HEK293 (cell line): ENCODE data around the gene MRPL14.

Experiments used
- CTCF ChIA-PET: fragments of 350-600 bp; formaldehyde crosslinking; extraction: SDS; loops from one replicate; lab custom pipeline; 2021; ENCODE audit warnings: antibody characterized with exemption; lab: Yijun Ruan, JAX
- POLR2A ChIA-PET: fragments of 300-600 bp; formaldehyde crosslinking; extraction: SDS; loops from one replicate; lab custom pipeline; 2020; ENCODE audit warnings: antibody characterized with exemption, inconsistent platforms; lab: Yijun Ruan, JAX
- H3K27ac ChIP-seq: fragments of 200-500 bp; sonication (Bioruptor generic); 2 replicates; pipeline ENCODE4 v1.5.1; 2014; ENCODE audit warnings: low read depth, low read length, control low read depth, inconsistent platforms; ENCODE audit errors: extremely low read depth
- H3K36me3 ChIP-seq, 2 experiments: fragments of 200-500 bp in 1 of 2; sonication (Bioruptor generic) in 1 of 2; 1 replicate in 1 of 2; 2 replicates in 1 of 2; pipeline ENCODE4 v1.5.1; 2014 to 2017; ENCODE audit warnings: inconsistent platforms in 2 of 2, low read length in 2 of 2; ENCODE audit not compliant: control insufficient read depth in 2 of 2, insufficient read depth in 1 of 2
- H3K4me1 ChIP-seq: fragments of 200-500 bp; sonication (Bioruptor generic); 2 replicates; pipeline ENCODE4 v1.5.1; 2014; ENCODE audit warnings: mild to moderate bottlenecking, low read length, inconsistent platforms; ENCODE audit not compliant: control insufficient read depth, insufficient read depth
- H3K4me3 ChIP-seq: 2 replicates; pipeline ENCODE4 v1.5.1; 2011; ENCODE audit warnings: low read depth, mild to moderate bottlenecking, control low read depth, low read length, moderate library complexity
- H3K9me3 ChIP-seq: fragments of 200-500 bp; sonication (Bioruptor generic); 2 replicates; pipeline ENCODE4 v1.5.1; 2014; ENCODE audit warnings: low read depth, low read length, inconsistent platforms; ENCODE audit not compliant: control insufficient read depth, insufficient read depth
- AEBP2 ChIP-seq: fragments of 450-650 bp; formaldehyde crosslinking; IDR thresholded peaks from 2 replicates; pipeline ENCODE4 v1.5.1; 2016; ENCODE audit warnings: missing biosample characterization, missing genetic modification characterization, borderline replicate concordance
- ATF2 ChIP-seq: fragments of 450-650 bp; formaldehyde crosslinking; IDR thresholded peaks from 2 replicates; pipeline ENCODE4 v1.5.1; 2016; ENCODE audit warnings: missing biosample characterization, missing genetic modification characterization, low read depth
- SETDB1 ChIP-seq: IDR thresholded peaks from one replicate; pipeline ENCODE4 v1.6.1; 2017; ENCODE audit warnings: mild to moderate bottlenecking, low read length, moderate library complexity, mixed read lengths; ENCODE audit not compliant: insufficient read length
- ZBTB21 ChIP-seq: fragments of 450-650 bp; formaldehyde crosslinking; IDR thresholded peaks from 2 replicates; pipeline ENCODE4 v1.5.1; 2017; ENCODE audit warnings: missing biosample characterization, missing genetic modification characterization
- ZBTB26 ChIP-seq: fragments of 450-650 bp; formaldehyde crosslinking; optimal IDR thresholded peaks from 2 replicates; pipeline ENCODE3; 2016; ENCODE audit warnings: missing biosample characterization, mild to moderate bottlenecking, missing genetic modification characterization
- ZBTB48 ChIP-seq: fragments of 450-650 bp; formaldehyde crosslinking; IDR thresholded peaks from 2 replicates; pipeline ENCODE4 v1.5.1; 2016; ENCODE audit warnings: missing biosample characterization, missing genetic modification characterization
- ZFHX2 ChIP-seq: fragments of 450-650 bp; formaldehyde crosslinking; conservative IDR thresholded peaks from 2 replicates; pipeline ENCODE4 v1.5.1; 2016; ENCODE audit warnings: missing biosample characterization, missing genetic modification characterization
- ZFP69B ChIP-seq: fragments of 450-650 bp; formaldehyde crosslinking; IDR thresholded peaks from 2 replicates; pipeline ENCODE4 v1.5.1; 2016; ENCODE audit warnings: missing biosample characterization, missing genetic modification characterization
- ZNF302 ChIP-seq: fragments of 450-650 bp; formaldehyde crosslinking; IDR thresholded peaks from 2 replicates; pipeline ENCODE4 v1.5.1; 2016; ENCODE audit warnings: missing biosample characterization, missing genetic modification characterization, low read depth
- ZNF423 ChIP-seq: fragments of 450-650 bp; formaldehyde crosslinking; IDR thresholded peaks from 2 replicates; pipeline ENCODE4 v1.5.1; 2016; ENCODE audit warnings: missing biosample characterization, missing genetic modification characterization
- ZNF449 ChIP-seq: fragments of 450-650 bp; formaldehyde crosslinking; IDR thresholded peaks from 2 replicates; pipeline ENCODE4 v1.5.1; 2017; ENCODE audit warnings: missing biosample characterization, mild to moderate bottlenecking, missing genetic modification characterization, moderate library complexity
- ZNF48 ChIP-seq: fragments of 450-650 bp; formaldehyde crosslinking; IDR thresholded peaks from 2 replicates; pipeline ENCODE4 v1.5.1; 2016; ENCODE audit warnings: missing biosample characterization, missing genetic modification characterization
- ZNF629 ChIP-seq: fragments of 450-650 bp; formaldehyde crosslinking; IDR thresholded peaks from 2 replicates; pipeline ENCODE4 v1.5.1; 2017; ENCODE audit warnings: missing biosample characterization, missing genetic modification characterization
- TF ChIP-seq, protein P1 (sequence below): fragments of 450-650 bp; formaldehyde crosslinking; IDR thresholded peaks from 2 replicates; pipeline ENCODE4 v1.5.1; 2016; ENCODE audit warnings: missing biosample characterization, missing genetic modification characterization, borderline replicate concordance
- TF ChIP-seq, protein P2 (sequence below): fragments of 450-650 bp; formaldehyde crosslinking; IDR thresholded peaks from 2 replicates; pipeline ENCODE4 v1.5.1; 2017; ENCODE audit warnings: missing biosample characterization, missing genetic modification characterization
- TF ChIP-seq, protein P3 (sequence below): fragments of 450-650 bp; formaldehyde crosslinking; conservative IDR thresholded peaks from 2 replicates; pipeline ENCODE4 v1.5.1; 2016; ENCODE audit warnings: low read depth, missing biosample characterization, missing genetic modification characterization

Gene MRPL14

GRCh38 chr6:44133003-44133931 lies 6.0 kb upstream of the MRPL14 start (continued):
- TF ChIP-seq, protein P1, sequence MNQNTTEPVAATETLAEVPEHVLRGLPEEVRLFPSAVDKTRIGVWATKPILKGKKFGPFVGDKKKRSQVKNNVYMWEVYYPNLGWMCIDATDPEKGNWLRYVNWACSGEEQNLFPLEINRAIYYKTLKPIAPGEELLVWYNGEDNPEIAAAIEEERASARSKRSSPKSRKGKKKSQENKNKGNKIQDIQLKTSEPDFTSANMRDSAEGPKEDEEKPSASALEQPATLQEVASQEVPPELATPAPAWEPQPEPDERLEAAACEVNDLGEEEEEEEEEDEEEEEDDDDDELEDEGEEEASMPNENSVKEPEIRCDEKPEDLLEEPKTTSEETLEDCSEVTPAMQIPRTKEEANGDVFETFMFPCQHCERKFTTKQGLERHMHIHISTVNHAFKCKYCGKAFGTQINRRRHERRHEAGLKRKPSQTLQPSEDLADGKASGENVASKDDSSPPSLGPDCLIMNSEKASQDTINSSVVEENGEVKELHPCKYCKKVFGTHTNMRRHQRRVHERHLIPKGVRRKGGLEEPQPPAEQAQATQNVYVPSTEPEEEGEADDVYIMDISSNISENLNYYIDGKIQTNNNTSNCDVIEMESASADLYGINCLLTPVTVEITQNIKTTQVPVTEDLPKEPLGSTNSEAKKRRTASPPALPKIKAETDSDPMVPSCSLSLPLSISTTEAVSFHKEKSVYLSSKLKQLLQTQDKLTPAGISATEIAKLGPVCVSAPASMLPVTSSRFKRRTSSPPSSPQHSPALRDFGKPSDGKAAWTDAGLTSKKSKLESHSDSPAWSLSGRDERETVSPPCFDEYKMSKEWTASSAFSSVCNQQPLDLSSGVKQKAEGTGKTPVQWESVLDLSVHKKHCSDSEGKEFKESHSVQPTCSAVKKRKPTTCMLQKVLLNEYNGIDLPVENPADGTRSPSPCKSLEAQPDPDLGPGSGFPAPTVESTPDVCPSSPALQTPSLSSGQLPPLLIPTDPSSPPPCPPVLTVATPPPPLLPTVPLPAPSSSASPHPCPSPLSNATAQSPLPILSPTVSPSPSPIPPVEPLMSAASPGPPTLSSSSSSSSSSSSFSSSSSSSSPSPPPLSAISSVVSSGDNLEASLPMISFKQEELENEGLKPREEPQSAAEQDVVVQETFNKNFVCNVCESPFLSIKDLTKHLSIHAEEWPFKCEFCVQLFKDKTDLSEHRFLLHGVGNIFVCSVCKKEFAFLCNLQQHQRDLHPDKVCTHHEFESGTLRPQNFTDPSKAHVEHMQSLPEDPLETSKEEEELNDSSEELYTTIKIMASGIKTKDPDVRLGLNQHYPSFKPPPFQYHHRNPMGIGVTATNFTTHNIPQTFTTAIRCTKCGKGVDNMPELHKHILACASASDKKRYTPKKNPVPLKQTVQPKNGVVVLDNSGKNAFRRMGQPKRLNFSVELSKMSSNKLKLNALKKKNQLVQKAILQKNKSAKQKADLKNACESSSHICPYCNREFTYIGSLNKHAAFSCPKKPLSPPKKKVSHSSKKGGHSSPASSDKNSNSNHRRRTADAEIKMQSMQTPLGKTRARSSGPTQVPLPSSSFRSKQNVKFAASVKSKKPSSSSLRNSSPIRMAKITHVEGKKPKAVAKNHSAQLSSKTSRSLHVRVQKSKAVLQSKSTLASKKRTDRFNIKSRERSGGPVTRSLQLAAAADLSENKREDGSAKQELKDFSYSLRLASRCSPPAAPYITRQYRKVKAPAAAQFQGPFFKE (tag by site-specific recombination): no peak
- no peak for TF ChIP-seq ZNF449
- TF ChIP-seq ATF2 (tag by site-specific recombination): no peak
- TF ChIP-seq ZFHX2 (tag by site-specific recombination): peak; percentile 63
- TF ChIP-seq ZNF423 (tag by site-specific recombination): peak; percentile 16; the same call in 1 of the 2 replicates
- no peak for TF ChIP-seq ZNF302
- TF ChIP-seq, protein P2, sequence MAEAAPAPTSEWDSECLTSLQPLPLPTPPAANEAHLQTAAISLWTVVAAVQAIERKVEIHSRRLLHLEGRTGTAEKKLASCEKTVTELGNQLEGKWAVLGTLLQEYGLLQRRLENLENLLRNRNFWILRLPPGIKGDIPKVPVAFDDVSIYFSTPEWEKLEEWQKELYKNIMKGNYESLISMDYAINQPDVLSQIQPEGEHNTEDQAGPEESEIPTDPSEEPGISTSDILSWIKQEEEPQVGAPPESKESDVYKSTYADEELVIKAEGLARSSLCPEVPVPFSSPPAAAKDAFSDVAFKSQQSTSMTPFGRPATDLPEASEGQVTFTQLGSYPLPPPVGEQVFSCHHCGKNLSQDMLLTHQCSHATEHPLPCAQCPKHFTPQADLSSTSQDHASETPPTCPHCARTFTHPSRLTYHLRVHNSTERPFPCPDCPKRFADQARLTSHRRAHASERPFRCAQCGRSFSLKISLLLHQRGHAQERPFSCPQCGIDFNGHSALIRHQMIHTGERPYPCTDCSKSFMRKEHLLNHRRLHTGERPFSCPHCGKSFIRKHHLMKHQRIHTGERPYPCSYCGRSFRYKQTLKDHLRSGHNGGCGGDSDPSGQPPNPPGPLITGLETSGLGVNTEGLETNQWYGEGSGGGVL (tag by site-specific recombination): peak; percentile 75
- TF ChIP-seq ZBTB21 (tag by site-specific recombination): no peak
- TF ChIP-seq ZFP69B (tag by site-specific recombination): peak; percentile 53; the same call in 1 of the 2 replicates

GRCh38 chr6:44132476-44132875 lies 5.2 kb upstream of the MRPL14 start:
- peaks cover 7% of the 10 kb centered on the region for H3K4me1 ChIP-seq
- H3K4me3 ChIP-seq: no peak overlapping the region
- CTCF ChIA-PET: interaction anchor here (0.8 to 4.8 kb wide), 6 partner anchors 17 to 407 kb away, joined by 3 to 29 read pairs (median 6); no protein-coding TSS in a partner anchor
- no peaks in the 10 kb centered on the region for H3K9me3 ChIP-seq
- POLR2A ChIA-PET: interaction anchor here (0.6 to 3.3 kb wide), 3 partner anchors 11 to 115 kb away, joined by 5 to 18 read pairs (median 6); partner anchors contain the start of gene HSP90AB1
- no peak overlapping the region for H3K27ac ChIP-seq
- peaks cover 0 to 23% of the 10 kb centered on the region in 2 experiments; a peak in 2 of 3 replicates for H3K36me3 ChIP-seq
- no peak for TF ChIP-seq ZBTB26 (tag by site-specific recombination)
- TF ChIP-seq, protein P3, sequence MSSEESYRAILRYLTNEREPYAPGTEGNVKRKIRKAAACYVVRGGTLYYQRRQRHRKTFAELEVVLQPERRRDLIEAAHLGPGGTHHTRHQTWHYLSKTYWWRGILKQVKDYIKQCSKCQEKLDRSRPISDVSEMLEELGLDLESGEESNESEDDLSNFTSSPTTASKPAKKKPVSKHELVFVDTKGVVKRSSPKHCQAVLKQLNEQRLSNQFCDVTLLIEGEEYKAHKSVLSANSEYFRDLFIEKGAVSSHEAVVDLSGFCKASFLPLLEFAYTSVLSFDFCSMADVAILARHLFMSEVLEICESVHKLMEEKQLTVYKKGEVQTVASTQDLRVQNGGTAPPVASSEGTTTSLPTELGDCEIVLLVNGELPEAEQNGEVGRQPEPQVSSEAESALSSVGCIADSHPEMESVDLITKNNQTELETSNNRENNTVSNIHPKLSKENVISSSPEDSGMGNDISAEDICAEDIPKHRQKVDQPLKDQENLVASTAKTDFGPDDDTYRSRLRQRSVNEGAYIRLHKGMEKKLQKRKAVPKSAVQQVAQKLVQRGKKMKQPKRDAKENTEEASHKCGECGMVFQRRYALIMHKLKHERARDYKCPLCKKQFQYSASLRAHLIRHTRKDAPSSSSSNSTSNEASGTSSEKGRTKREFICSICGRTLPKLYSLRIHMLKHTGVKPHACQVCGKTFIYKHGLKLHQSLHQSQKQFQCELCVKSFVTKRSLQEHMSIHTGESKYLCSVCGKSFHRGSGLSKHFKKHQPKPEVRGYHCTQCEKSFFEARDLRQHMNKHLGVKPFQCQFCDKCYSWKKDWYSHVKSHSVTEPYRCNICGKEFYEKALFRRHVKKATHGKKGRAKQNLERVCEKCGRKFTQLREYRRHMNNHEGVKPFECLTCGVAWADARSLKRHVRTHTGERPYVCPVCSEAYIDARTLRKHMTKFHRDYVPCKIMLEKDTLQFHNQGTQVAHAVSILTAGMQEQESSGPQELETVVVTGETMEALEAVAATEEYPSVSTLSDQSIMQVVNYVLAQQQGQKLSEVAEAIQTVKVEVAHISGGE: no peak
- TF ChIP-seq AEBP2 (tag by site-specific recombination): no peak
- TF ChIP-seq ZNF629 (tag by site-specific recombination): no peak
- TF ChIP-seq SETDB1: no peak
- no peak for TF ChIP-seq ZBTB48 (tag by site-specific recombination)
- no peak for TF ChIP-seq ZNF48 (tag by site-specific recombination)
